Stimulated activated CD4-positive, alpha-beta T cell treated with anti-CD3 and anti-CD28 coated beads, TNF-alpha, amount 100 ng/mL, for 48 hours (primary cell): ENCODE data around the gene KIRREL3.

Experiments
- DNase-seq, 3 donors: peaks; one replicate each; pipeline ENCODE4 v3.0.0-alpha.2; 2020; ENCODE audit warnings: low read depth in 3 of 3

Gene KIRREL3

DNA sequence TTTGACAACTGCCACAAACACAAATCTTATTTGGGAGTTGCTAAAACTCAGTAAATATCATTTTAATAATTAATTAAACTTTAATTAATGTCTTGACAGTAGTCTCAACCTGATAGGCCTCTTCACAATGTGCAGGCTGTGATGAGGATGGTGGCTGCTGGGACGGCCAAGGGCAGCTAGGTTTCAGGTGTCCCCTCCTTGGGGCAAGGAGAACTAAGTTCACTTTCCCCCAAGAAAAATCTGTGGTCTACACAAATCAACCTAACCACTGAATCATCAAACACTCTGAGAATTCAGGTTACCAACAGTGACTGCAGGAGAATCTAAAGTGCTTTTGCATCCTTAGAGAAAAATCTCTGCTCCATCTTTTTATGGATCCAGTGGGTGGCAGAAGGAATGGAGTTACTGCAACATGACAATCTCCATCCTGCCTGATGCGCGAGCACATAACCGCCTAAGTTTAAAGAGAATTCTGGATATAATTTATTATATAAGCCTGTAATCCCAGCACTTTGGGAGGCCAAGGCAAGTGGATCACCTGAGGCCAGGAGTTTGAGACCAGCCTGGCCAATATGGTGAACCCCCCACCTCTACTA lies 289.7 kb downstream of the KIRREL3 start:
- no peak for DNase-seq

DNA sequence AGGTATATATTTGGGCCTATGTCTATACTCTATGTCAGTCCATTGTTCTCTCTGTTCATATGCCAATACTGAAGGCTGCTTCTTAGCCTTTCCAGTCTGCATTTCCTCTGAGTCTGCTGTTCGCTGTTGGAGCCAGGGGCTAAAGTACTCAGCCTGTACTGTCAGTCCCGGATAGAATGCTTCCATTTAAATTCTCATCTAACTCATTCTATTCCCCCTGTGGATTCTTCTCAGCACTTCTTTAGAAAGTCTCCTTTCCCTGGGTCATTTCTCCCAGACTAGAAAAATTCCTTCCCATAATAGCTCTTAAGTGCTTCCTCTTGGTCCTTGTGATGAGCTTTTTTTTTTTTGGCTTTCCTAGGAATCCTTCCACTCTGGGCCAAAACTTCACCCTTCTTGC lies 293.1 kb downstream of the KIRREL3 start:
- DNase-seq, result no peak

DNA sequence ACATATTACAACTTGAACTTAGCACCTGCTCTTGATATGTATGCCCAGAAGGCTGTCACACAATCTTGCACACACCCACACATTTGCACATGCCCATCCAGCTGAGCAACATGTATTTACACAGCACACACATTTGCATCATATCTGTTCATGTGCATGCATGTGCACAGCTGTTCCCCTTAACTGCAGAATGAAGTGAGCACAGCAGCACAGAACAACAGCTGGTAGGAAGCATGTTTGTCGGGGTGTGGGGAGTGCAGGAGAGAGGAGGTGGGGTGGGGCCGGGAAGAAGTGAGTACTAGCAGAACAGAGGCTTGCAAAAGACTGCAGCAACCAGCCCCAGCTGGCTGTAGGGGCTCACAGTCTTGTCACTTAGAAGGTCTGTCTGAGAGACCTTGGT lies 296.5 kb downstream of the KIRREL3 start:
- no peak for DNase-seq

DNA sequence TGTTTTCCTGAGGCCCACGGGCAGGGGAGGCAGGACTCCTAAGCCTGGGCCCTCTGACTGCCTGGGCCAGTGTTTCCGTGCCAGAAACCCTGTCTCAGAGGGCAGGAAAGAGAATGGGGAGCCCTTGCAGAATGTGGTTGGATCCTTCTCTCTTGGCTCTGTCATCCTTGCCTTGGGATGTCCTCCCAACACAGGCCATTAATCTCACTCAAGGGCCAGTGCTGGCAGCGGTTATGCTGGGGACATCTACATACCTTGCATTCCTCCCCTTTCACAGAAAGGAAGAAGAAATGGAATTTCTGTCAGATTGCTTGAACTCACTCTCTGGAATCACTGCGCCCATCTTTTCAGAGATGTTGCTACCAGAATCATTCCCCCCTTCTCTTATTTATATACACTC lies 296.9 kb downstream of the KIRREL3 start:
- no peak for DNase-seq

DNA sequence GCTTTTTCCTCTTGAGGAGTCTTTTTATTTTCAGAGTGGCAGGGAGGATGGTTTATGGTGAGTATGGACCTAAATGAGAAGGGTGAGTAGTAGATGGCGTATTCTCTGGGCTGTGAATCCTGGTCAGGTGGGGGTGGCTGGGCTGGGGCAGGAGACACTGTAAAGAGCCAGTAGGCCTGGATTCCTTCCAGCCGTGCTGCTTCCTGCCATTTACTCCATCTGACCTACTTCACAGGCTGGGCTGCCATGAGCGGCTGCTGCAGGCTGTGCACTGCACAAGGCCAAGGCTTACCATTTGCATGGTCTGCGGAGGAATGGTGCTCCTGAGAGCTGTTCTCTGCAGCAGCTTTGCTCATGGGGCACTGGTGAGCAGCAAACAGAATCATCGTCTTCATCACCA lies 297.6 kb downstream of the KIRREL3 start:
- no peak for DNase-seq

DNA sequence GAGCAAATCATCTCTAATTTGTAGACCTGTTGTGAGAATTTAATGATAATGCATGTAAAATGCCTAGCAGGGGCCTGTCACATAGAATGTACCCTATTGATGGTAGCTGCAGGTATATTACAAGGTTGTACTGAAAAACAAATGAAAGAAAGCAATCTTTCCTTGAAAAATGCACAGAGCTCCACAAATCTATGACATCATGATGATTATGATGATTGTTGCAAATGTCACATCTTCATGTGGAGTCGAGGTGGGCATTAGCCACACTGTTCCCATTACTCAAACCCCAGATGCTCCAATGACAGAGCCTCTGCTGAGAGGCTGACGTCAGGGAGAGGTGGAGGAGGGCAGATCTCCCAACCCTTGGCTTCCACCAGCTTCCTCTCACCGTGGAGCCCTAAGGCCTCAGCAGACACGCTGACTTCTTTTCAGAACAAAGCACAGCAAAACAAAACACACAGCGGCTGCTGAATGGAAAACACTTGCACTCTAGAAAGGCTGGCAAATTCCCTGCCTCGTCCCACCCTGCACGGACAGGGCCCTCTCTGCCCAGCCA lies 298.3 kb downstream of the KIRREL3 start:
- DNase-seq, result no peak

DNA sequence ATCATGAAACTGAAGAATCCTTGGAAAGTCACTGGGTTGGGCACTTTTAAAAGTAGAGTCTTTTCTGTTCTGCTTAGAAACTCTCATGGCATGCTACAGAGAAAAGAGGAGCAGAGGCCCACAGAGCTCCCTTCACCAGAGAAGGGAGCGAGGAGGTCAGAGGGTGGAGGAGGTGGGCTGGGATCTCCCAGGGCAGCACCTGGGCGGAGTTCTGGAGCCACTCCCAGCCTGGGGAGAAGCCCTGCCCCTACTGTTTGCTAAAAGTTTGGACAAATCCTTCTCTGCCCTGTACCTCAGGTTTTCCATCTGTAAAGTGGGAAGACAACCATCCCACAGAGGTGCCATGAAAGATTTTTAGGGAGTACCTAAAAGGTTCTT lies 299.1 kb downstream of the KIRREL3 start:
- DNase-seq, result no peak

DNA sequence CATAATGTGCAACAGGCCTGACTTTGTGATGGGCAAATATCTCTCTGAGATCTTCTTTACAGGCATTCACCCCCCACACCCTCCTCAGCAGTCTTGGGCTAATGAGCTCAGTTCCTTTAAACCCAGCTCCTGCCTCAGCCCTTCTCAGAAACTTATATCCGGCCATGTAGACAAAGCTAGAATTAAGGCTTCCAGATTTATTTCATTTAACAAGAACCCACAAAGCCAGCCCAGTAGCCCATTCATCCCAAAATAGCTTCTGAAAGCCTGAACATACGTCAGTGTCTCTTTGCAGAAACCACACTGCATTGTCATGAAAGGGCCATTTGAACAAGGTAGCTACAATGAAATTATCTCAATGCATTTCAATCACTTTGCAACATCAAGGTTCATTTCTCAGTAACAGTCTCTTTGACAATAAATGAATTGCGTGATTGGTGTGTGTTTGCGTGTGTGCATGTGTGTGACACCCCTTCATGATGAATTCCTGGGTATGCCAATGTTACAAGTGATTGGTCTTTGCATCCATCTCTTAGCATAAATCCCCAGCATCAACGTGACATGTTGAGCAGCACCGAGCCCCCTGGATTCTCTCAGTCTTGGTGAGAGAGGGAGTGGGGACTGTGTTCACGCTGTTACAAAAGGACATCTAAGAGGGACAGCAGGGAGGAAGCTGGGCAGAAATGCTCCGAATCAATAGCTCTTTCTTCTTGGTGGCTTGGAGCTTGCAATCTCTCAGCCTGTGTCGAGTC lies 299.6 kb downstream of the KIRREL3 start:
- no peak for DNase-seq

DNA sequence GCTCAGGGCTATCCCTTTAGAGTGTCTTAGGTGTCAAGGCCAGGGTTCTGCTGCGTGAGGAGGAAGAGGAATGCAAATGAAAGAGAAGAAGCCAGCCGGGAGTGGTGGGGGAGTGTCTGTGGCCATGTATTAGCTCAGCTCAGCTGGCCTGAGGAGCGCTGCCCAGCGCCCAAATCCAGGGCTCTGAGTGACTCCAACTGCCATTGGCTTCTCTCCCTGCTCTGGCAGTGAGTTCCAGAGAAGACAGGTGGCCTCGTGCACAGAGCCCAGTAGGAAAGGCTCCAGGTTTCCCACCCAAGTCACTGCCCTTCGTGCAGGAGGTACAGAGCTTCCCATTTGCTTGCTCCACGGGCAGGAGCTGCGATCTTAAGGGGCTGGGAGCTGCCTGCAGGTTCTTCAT lies 302.0 kb downstream of the KIRREL3 start:
- no peak for DNase-seq

DNA sequence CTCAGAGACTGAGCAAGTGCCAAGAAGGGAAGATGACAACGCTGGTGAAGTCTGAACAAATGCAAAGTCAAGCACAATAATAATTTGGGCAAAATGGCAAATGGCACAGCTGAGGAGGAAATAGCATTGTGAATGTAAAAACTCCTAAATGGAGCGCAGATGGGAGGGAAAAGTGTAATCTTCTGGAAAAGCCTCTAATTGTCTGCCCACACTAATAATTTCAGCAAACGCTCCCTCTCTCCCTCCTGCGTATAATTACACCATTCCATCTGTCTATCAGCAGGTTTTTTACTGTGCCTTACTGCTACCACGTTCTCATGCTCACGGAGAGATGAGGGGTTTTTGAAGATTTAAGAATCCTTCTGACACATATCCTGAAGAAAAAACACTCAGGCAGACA lies 302.6 kb downstream of the KIRREL3 start:
- DNase-seq, result no peak

DNA sequence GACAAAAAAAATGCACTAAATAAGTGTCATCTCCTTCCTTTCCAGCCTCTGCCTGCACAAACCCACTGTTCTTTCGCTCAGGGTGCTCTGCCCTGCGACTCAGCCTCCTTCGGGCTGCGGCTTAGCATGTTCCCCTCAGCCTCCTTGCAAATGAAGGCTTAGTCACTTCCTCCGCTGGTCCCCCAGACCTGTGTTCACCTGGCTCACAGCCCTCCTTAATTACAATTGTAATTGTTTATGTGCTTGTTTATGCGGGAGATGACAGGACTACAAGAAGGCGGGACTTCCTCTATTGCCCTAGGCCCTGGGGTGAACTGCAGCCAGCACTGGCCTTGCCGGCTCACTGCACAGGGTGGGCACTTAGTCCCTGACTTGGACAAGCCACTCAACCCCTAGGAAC lies 303.6 kb downstream of the KIRREL3 start:
- no peak for DNase-seq

DNA sequence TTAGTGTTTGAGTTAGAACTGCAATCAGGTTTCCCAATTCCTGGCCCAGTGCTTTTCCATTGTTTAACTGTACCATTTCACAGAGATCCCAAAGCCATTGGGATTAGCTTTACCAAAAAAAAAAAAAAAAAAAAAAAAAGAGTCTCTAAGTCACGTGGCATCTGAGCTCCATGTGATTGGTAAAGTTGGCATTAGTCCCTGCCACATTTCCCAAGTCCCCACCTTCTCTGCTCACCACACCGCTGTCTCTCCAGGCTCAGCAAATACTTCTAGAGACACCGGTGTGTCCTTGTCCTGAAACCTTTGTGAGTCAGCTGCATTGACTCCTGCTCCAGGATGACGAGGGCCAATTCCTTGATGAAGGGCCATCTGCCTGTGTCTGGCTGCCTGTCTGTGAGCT lies 305.3 kb downstream of the KIRREL3 start:
- no peak for DNase-seq

DNA sequence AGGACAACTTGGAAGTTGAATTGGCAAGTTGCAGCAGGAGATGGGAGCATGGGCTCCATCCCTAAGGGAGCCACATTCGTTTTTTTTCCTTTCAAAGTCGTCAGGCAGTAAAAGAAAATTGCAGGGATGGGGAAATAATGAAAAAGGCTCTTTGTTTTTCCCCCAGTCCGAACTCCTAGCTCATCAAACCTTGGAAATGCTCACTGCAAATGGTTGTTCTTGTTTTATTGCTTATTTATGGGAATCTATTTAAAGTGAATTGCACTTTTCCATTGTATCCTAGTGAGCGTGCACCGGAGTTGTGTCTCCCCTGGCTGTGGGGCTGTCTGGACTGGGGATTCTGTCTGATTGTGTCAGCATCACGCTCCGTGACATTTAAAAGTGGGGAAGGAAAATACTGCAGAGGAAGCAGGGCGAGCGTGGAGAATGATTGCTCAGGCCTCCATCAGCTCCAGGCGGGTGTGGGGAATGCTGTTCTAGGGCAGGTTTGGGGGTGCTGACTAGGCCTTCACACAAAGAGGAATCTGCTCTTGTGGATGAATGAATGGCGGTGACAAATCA lies 306.4 kb downstream of the KIRREL3 start:
- DNase-seq, result no peak

DNA sequence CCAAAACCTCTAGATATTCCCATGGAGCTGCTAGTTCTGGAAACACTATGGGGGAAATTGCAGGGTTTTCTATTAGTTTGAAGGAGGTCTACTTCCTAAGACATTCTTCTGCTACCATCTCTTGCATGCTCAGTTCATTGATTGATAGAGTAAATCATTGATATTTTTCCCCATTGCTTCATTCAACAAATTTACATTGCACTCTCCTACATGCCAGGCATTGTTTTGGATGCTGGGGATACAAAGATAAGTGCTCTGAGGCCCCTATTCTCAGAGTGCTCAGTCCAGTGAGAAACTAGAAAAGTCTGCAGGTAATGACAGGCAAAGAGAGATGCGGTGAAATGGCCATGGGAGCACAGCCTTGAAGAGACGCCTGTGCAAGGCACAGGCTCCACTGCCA lies 313.1 kb downstream of the KIRREL3 start:
- no peak for DNase-seq

DNA sequence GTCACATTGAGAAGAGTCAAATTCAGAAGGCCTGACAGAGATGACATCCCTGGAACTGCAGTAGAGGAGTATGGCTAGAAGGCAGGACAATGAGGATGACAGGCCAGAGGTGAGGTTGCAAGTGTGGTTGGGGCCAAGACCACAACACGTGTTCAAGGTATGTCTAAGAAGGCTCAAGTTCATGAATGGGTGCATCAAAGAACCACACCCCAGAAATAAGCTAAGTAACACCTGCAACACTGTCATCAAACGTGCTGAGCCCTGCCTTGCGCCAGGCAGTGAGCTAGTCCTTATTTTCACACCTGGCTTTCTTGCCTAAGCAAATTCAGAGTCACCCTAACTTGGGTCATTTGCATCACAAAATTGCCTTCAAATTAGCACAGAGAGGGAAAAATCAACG lies 313.6 kb downstream of the KIRREL3 start:
- no peak for DNase-seq

DNA sequence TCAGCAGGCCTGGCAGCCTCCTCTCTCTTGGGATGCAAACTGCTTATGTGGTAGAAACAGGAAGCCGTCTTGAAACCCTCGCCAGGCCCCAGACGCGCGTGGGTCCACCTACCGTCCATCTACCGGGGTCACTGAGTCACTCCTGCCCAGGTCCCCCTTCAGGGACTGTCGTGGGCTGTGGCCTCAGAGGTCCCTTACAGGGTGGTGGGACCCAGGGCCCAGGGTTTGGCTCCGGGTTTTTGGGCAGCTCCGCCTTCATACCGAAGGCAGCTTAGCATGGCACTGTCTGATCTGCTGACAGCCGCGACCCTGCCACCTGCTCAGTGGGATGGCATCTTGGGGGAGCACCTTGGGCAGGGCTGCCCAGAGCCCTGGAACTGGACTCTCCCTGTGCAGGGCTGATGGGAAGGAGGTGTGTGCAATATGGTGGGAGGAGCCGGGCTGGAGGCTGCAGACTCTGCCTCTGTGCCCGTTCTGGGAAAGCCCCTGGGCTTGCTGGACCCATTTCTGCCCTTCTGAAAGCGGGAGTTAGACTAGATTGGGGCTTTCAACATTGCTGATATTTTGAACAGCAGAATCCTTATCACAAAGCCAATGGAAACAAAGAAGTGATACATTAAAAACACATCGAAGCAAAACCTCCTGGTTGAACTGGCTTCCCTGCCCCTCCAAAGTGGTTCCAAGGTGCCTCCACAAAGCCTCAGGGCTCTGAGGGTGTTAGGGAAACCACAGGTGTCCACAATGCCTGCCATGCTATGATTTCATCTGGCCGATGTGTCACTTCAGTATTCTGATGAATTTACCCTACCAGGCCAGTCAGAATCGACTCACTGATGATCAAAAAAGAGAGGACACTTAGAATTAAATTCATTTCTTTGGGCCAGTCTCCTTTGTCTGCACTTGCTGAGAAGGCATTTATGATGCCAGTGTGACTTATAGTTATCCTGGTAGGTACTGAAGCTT lies 316.5 kb downstream of the KIRREL3 start:
- no peak for DNase-seq

DNA sequence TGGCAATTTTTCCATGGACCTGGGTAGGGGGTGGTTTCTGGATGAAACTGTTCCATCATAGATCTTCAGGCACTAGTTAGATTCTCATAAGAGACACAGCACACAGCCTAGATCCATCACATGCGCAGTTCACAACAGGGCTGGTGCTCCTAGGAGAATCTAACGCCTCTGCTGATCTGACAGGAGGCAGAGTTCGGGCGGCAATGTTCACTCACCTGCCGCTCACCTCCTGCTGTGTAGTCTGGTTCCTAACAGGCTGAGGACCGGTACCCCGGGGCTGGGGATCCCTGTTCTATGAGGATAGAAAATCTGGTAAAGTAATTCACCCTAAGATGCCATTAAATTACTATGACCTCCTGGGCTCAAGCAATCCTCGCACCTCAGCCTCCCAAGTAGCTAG lies 318.0 kb downstream of the KIRREL3 start:
- DNase-seq, result no peak

DNA sequence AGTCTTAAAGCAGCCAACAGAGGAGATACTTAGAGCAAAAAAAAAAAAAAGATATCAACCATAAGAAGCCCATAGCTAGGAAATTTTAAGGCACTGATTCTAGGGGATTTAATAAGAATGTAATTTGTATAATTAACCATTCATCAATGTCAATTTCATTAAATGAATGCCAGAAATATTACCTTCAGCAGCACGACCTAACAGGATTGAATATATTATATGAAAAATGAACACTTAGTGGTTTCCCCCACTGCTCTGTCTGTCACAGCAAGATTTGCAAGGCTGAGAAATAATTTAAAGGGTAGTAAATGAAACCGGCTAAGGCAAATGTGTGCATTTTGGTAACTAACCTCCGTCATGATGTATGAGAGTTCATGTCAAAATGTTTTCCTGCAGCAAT lies 319.9 kb downstream of the KIRREL3 start:
- no peak for DNase-seq

DNA sequence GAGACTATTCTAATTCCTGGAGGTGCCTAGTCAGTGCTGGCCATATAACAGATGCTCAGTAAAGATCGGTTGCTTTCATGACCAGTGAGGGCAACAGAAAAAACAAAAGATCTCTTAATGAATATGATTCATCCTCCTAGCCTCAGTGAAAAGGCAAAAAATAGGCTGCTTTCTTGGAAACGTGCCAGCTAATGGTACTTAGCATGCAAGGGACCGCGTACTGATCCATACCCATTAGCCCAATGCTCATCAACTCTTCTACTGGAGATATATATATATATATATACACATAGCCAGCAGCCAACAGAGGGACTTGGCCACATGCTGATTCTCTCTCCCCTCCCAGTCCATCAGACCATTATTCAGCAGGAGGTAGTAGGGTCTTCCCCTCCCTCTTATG lies 320.4 kb downstream of the KIRREL3 start:
- DNase-seq, result no peak

DNA sequence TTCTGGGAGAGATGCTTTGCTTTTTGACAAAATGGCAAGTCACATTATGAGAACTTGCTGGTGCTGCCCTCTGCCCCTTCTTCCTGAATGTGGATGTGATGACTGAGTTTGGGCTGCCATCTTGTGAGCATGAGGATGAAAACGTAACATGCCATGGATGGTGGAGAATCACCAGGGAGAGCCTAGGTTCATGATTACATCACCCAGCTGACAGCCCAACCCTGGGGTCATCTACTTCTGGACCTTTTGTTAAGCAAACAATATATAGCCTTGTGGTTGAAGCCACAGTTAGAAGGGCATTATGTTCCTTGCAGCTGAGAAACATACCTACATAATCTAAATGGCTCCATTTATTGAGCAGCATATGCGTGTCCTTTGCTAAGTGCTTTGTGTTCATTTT lies 321.5 kb downstream of the KIRREL3 start:
- no peak for DNase-seq

DNA sequence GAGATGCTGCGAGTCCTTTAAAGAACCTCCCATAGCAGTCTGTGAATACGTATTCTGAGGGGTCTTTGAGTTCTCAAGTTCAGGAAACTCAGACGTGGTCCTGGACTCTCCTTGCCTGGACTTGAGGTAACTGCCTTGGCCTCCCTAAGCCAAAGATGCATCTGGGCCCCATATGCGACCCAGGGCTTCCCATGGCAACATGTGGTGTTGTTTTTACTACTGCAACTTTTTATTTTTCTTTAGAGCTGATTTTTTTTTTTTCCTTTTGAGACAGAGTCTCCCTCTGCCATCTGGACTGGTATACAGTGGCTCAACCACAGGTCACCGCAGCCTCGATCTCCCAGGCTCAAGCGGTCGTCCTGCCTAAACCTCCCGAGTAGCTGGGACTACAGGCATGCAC lies 324.0 kb downstream of the KIRREL3 start:
- DNase-seq, result no peak

DNA sequence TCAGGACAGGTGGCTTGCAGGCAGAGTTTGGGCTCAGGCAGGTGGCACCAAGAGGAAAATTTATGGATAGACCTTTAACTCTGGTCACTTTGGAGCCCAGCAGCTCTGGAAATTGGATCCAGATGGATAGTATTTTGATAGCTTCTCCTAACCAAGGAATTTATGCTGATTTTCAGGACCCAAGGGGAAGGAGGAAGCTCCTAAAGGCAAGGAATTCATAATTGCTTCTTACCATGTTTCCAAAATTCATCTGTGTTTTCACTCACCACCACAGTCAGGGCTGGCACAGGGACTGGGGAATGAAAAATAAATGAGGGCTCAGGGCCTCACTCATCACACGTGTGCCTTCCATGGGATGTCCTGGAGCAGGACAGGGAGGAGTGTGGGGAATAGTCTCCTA lies 327.3 kb downstream of the KIRREL3 start:
- DNase-seq, result no peak
